Immature natural killer cell (primary cell): ENCODE measurements around the gene BNC2. TPM values are rescaled to one million over a fixed set of nuclear protein-coding genes. Genes with fewer than 3 reads are reported as not detected.

Source experiments
- DNase-seq, 3 donors: peaks; one replicate each; pipeline ENCODE4 v3.0.0; 2022; ENCODE audit warnings: mixed read lengths in 1 of 3
- H3K27ac Mint-ChIP-seq, 6 donors: one replicate each; pipeline ENCODE4 v1.8.0; 2020; ENCODE audit warnings: mixed read lengths in 6 of 6, mild to moderate bottlenecking in 5 of 6, inconsistent platforms in 4 of 6, moderate library complexity in 3 of 6
- H3K27me3 Mint-ChIP-seq, 3 donors: one replicate each; pipeline ENCODE4 v1.8.0; 2020 to 2021; ENCODE audit warnings: low read depth in 3 of 3, mild to moderate bottlenecking in 3 of 3, mixed read lengths in 3 of 3, moderate library complexity in 3 of 3, inconsistent platforms in 1 of 3
- H3K36me3 Mint-ChIP-seq, 3 donors: one replicate each; pipeline ENCODE4 v1.8.0; 2020; ENCODE audit warnings: mixed read lengths in 3 of 3, inconsistent platforms in 2 of 3, mild to moderate bottlenecking in 2 of 3
- H3K4me1 Mint-ChIP-seq, 2 donors: one replicate each; pipeline ENCODE4 v1.8.0; 2020; ENCODE audit warnings: inconsistent platforms in 2 of 2, mild to moderate bottlenecking in 2 of 2, mixed read lengths in 2 of 2, moderate library complexity in 1 of 2
- H3K4me3 Mint-ChIP-seq, 5 donors: one replicate each; pipeline ENCODE4 v1.8.0; 2020; ENCODE audit warnings: mild to moderate bottlenecking in 5 of 5, mixed read lengths in 5 of 5, inconsistent platforms in 3 of 5, moderate library complexity in 3 of 5
- H3K9me3 Mint-ChIP-seq, 6 donors: one replicate each; pipeline ENCODE4 v1.8.0; 2020; ENCODE audit warnings: mild to moderate bottlenecking in 6 of 6, mixed read lengths in 6 of 6, inconsistent platforms in 4 of 6, moderate library complexity in 3 of 6
- polyA plus RNA-seq, 3 donors: library from polyadenylated mRNA; unstranded; fragments of 300-500 nt; fragmentation: Illumina TruSeq; gene quantifications; one replicate each; pipeline ENCODE4 v1.2.3, GENCODE V29; 2021

Gene BNC2
- polyA plus RNA-seq, 3 donors from 2014 or later = 6.5 to 11.0 (median 7.7) TPM

GRCh38 chr9:16627967-16628366 is 242.5 kb downstream of the BNC2 start:
- Mint-ChIP-seq H3K27me3 (peaks cover 0 to 2% (median 1%) of the 10 kb centered on the region in 3 donors), H3K4me1 (peaks cover 15 to 41% of the 10 kb centered on the region in 2 donors), H3K4me3 (no peak overlapping the region), H3K9me3 (no peaks in the 10 kb centered on the region), H3K36me3 (no peaks in the 10 kb centered on the region), H3K27ac (no peak overlapping the region)
- DNase-seq = no peak

DNA sequence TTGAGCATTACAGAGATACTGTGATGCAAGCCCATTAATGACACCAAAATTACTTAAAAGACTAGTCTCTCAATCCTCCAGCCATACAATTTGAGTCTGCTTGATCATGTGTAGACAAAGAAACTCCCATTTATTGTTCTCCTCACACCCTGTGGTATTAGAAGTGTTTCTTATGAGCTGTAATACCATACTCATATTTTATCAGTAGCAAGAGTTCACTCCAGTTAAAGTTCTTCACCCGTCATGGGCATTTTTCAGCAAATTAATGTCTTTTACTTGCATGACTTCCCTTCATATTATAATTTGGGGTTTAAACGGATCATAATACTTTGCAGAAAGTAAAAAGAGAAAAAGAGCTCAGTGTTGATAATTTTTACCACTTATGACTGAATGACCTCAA is 242.9 kb downstream of the BNC2 start:
- no peak for DNase-seq
- Mint-ChIP-seq H3K36me3 (no peaks in the 10 kb centered on the region), H3K4me1 (peaks cover 15 to 41% of the 10 kb centered on the region in 2 donors), H3K27me3 (peaks cover 0 to 2% (median 1%) of the 10 kb centered on the region in 3 donors), H3K9me3 (no peaks in the 10 kb centered on the region), H3K4me3 (no peak overlapping the region), H3K27ac (no peak overlapping the region)

- peaks cover 0 to 1% (median 0%) of the 10 kb centered on the region in 3 donors for H3K27me3 Mint-ChIP-seq
- H3K36me3 Mint-ChIP-seq = no peaks in the 10 kb centered on the region
- no peaks in the 10 kb centered on the region for H3K9me3 Mint-ChIP-seq
- H3K4me1 Mint-ChIP-seq = peaks cover 15 to 41% of the 10 kb centered on the region in 2 donors
- DNase-seq = no peak
- H3K27ac Mint-ChIP-seq = peak overlapping the region in 1 of 6 donors; percentile 10
- no peak overlapping the region for H3K4me3 Mint-ChIP-seq
These were observed 243.8 kb downstream of the BNC2 start for GRCh38 chr9:16626577-16627130.

GRCh38 chr9:16625811-16626210 is 244.7 kb downstream of the BNC2 start:
- no peak for DNase-seq
- Mint-ChIP-seq H3K27me3 (peaks cover 0 to 1% (median 0%) of the 10 kb centered on the region in 3 donors), H3K4me1 (peaks cover 15 to 41% of the 10 kb centered on the region in 2 donors), H3K9me3 (no peaks in the 10 kb centered on the region), H3K36me3 (no peaks in the 10 kb centered on the region), H3K4me3 (no peak overlapping the region), H3K27ac (no peak overlapping the region)

- H3K4me3 Mint-ChIP-seq = no peak overlapping the region
- no peak for DNase-seq
- peaks cover 0 to 1% (median 0%) of the 10 kb centered on the region in 3 donors for H3K27me3 Mint-ChIP-seq
- no peak overlapping the region for H3K27ac Mint-ChIP-seq
- H3K4me1 Mint-ChIP-seq = peaks cover 15 to 41% of the 10 kb centered on the region in 2 donors
- H3K36me3 Mint-ChIP-seq = no peaks in the 10 kb centered on the region
- H3K9me3 Mint-ChIP-seq = no peaks in the 10 kb centered on the region
These were observed 245.3 kb downstream of the BNC2 start for GRCh38 chr9:16625161-16625631.

DNA sequence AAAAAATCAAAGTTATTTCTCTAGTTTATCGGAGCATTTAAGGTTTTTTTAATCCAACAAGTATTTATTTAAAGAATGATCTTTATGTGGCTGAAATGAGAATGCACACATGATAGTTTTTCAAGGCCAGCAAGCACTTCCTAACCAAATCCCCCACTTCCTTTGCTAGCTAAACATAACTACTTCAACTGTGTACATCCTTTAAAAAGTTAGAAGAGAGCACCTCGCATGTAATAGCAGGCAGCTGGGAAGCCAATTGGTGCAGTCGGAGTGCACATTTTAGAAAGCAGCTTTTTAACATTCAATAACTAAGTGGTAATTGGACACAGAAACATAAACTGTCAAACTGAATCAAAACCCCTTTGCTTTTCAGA is 245.7 kb downstream of the BNC2 start:
- H3K36me3 Mint-ChIP-seq = no peaks in the 10 kb centered on the region
- H3K4me3 Mint-ChIP-seq = no peak overlapping the region
- H3K27ac Mint-ChIP-seq = no peak overlapping the region
- no peaks in the 10 kb centered on the region for H3K9me3 Mint-ChIP-seq
- no peak for DNase-seq
- peaks cover 15 to 41% of the 10 kb centered on the region in 2 donors for H3K4me1 Mint-ChIP-seq
- peaks cover 0 to 1% (median 0%) of the 10 kb centered on the region in 3 donors for H3K27me3 Mint-ChIP-seq

GRCh38 chr9:16623989-16624743 is 246.3 kb downstream of the BNC2 start:
- H3K4me1 Mint-ChIP-seq = peaks cover 15 to 41% of the 10 kb centered on the region in 2 donors
- H3K27ac Mint-ChIP-seq = no peak overlapping the region
- peaks cover 0 to 1% (median 0%) of the 10 kb centered on the region in 3 donors for H3K27me3 Mint-ChIP-seq
- no peak for DNase-seq
- H3K9me3 Mint-ChIP-seq = no peaks in the 10 kb centered on the region
- H3K36me3 Mint-ChIP-seq = no peaks in the 10 kb centered on the region
- H3K4me3 Mint-ChIP-seq = no peak overlapping the region

- Mint-ChIP-seq H3K4me3 (no peak overlapping the region), H3K4me1 (peaks cover 16 to 32% of the 10 kb centered on the region in 2 donors), H3K36me3 (no peaks in the 10 kb centered on the region), H3K9me3 (no peaks in the 10 kb centered on the region), H3K27me3 (peaks cover 0 to 3% (median 1%) of the 10 kb centered on the region in 3 donors), H3K27ac (no peak overlapping the region)
- DNase-seq = no peak
These were observed 247.9 kb downstream of the BNC2 start for GRCh38 chr9:16622541-16622940.

GRCh38 chr9:16619914-16620520 is 250.5 kb downstream of the BNC2 start:
- H3K36me3 Mint-ChIP-seq = no peaks in the 10 kb centered on the region
- H3K9me3 Mint-ChIP-seq = no peaks in the 10 kb centered on the region
- peaks cover 12 to 13% of the 10 kb centered on the region in 2 donors for H3K4me1 Mint-ChIP-seq
- peaks cover 0 to 3% (median 0%) of the 10 kb centered on the region in 3 donors for H3K27me3 Mint-ChIP-seq
- no peak overlapping the region for H3K4me3 Mint-ChIP-seq
- DNase-seq = no peak
- no peak overlapping the region for H3K27ac Mint-ChIP-seq

DNA sequence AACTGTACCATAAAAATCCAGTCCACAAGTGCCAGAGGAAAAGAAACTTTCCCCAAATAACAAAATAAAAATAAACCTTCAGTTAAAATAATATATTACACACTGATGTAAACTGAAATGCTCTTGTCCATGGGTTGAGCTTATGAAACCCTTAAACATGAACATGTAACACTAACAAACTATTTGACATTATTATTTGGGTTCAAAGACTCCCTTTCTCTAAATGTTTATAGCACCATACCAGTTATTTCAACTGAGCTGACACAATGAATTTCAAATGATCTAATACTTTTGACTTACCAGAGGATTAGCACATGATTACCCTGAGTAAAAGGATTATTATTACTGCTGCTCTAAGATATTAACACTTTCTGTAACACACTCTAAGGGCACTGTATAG is 251.1 kb downstream of the BNC2 start:
- H3K36me3 Mint-ChIP-seq = no peaks in the 10 kb centered on the region
- DNase-seq = no peak
- H3K9me3 Mint-ChIP-seq = no peaks in the 10 kb centered on the region
- H3K4me3 Mint-ChIP-seq = no peak overlapping the region
- no peak overlapping the region for H3K27ac Mint-ChIP-seq
- peaks cover 0 to 3% (median 0%) of the 10 kb centered on the region in 3 donors for H3K27me3 Mint-ChIP-seq
- H3K4me1 Mint-ChIP-seq = peaks cover 6 to 8% of the 10 kb centered on the region in 2 donors

- Mint-ChIP-seq H3K9me3 (no peaks in the 10 kb centered on the region), H3K36me3 (no peaks in the 10 kb centered on the region), H3K4me3 (no peak overlapping the region), H3K27ac (no peak overlapping the region), H3K27me3 (peaks cover 0 to 3% (median 0%) of the 10 kb centered on the region in 3 donors), H3K4me1 (peaks cover 8 to 10% of the 10 kb centered on the region in 2 donors)
- no peak for DNase-seq
These were observed 251.9 kb downstream of the BNC2 start for GRCh38 chr9:16618524-16618923.

- peaks cover 8 to 11% of the 10 kb centered on the region in 2 donors for H3K4me1 Mint-ChIP-seq
- no peaks in the 10 kb centered on the region for H3K36me3 Mint-ChIP-seq
- H3K27me3 Mint-ChIP-seq = peaks cover 0 to 3% (median 0%) of the 10 kb centered on the region in 3 donors
- H3K9me3 Mint-ChIP-seq = no peaks in the 10 kb centered on the region
- no peak overlapping the region for H3K4me3 Mint-ChIP-seq
- peak overlapping the region in 1 of 6 donors; percentile 25 for H3K27ac Mint-ChIP-seq
- no peak for DNase-seq
These were observed 253.8 kb downstream of the BNC2 start for GRCh38 chr9:16616686-16617085.

DNA sequence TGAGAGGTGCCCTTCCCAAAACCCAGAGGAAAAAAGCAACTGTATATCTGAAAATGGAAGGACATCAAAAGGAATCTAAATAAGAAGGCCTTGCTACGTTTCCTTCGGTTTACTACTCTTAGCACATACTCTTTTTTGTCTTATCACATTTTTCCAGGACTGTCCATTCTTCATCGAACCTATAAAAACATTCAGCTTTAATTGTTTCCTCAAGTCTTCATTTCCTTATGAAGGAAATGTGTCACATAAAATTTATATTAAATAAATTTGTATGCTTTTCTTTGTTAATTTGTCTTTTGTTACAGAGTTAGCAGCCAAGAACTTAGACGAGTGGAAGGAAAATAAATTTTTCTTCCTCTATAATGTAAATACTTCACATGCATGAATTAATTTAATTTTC is 255.0 kb downstream of the BNC2 start:
- Mint-ChIP-seq H3K27ac (peak overlapping the region in 1 of 6 donors; percentile 26), H3K4me1 (peaks cover 8 to 11% of the 10 kb centered on the region in 2 donors), H3K4me3 (no peak overlapping the region), H3K9me3 (no peaks in the 10 kb centered on the region), H3K36me3 (no peaks in the 10 kb centered on the region), H3K27me3 (peaks cover 0 to 3% (median 0%) of the 10 kb centered on the region in 3 donors)
- no peak for DNase-seq

DNA sequence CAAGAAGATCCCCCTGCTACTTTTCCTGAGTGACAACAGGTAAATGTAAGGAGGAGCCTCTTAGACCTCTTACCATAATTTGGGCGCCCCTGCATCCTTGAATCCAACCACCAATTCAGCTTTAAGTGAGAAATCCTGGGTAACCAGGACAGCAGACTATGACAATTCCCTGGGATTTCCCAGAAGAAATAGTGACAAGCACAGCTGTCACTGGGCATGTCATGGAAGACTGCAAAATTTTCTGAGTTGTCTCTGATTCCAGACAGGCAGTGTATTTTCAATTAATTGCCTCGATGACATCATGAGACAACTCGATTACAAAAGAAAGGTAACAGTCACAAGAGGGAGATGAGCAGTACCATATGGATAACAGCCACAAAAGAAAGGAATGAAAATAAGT is 256.9 kb downstream of the BNC2 start:
- Mint-ChIP-seq H3K4me3 (no peak overlapping the region), H3K27me3 (no peaks in the 10 kb centered on the region), H3K27ac (no peak overlapping the region), H3K9me3 (no peaks in the 10 kb centered on the region), H3K4me1 (peaks cover 7 to 22% of the 10 kb centered on the region in 2 donors), H3K36me3 (no peaks in the 10 kb centered on the region)
- no peak for DNase-seq
